H1 (cell line): ENCODE data around the gene NFIC. TPM values are rescaled to one million over a fixed set of nuclear protein-coding genes. Genes with fewer than 3 reads are reported as not detected.

Experiments used
- GTF2F1 ChIP-seq: IDR thresholded peaks from 2 replicates; pipeline ENCODE4 v1.6.1; 2012; ENCODE audit warnings: low read depth, low read length, improper control_type of control experiment, borderline replicate concordance
- NANOG ChIP-seq: IDR thresholded peaks from 2 replicates; pipeline ENCODE4 v1.6.1; 2011; ENCODE audit warnings: low read length, low read depth, mild to moderate bottlenecking, inconsistent platforms; ENCODE audit not compliant: insufficient read depth, poor library complexity, severe bottlenecking
- RAD21 ChIP-seq, 2 experiments: IDR thresholded peaks in 1 of 2; conservative IDR thresholded peaks in 1 of 2; 2 replicates each; pipeline ENCODE4 v1.6.1; 2011; ENCODE audit warnings: low read depth in 2 of 2, low read length in 2 of 2, improper control_type of control experiment in 1 of 2, inconsistent platforms in 1 of 2, mild to moderate bottlenecking in 1 of 2, moderate library complexity in 1 of 2
- RXRA ChIP-seq: IDR thresholded peaks from 2 replicates; pipeline ENCODE4 v1.6.1; 2011; ENCODE audit warnings: low read depth, mild to moderate bottlenecking, low read length, moderate library complexity; ENCODE audit not compliant: insufficient read depth
- TEAD4 ChIP-seq: IDR thresholded peaks from 2 replicates; pipeline ENCODE4 v1.6.1; 2012; ENCODE audit warnings: low read depth, low read length, inconsistent platforms, mixed read lengths
- polyA plus RNA-seq, 7 experiments: library from polyadenylated mRNA; depleted of rRNA in 3 of 7; stranded (reverse) in 5 of 7; unstranded in 2 of 7; fragments of >200 nt in 5 of 7; fragments of 200-250 nt in 2 of 7; gene quantifications; 1 replicate in 5 of 7; 2 replicates in 1 of 7; 4 replicates in 1 of 7; pipeline versions ENCODE4 v1.2.1 to v1.2.3, GENCODE V29; 2011 to 2013; ENCODE audit warnings: missing spikeins in 2 of 7, mixed read lengths in 2 of 7
- total RNA-seq: library from RNA; stranded (reverse); fragmentation: NEBNext Ultra II Directional; extraction: Animal tissue kit (Norgen Biotek cat#: 25700); gene quantifications from 2 replicates; pipeline ENCODE4 v1.2.1, GENCODE V29; 2021
- TF ChIP-seq, protein P1 (sequence below): fragments of 300-600 bp; sonication (generic); IDR thresholded peaks from 2 replicates; pipeline ENCODE4 v1.7.1; 2012; ENCODE audit warnings: low read length, moderate library complexity, mild to moderate bottlenecking, inconsistent platforms; ENCODE audit not compliant: insufficient replicate concordance

The NFIC gene
- total and polyA plus RNA-seq, 2 of the 8 experiments (the other 6 are each of a cell fraction or from before 2014, with no cell fraction given): 0.56 to 3.2 TPM

DNA sequence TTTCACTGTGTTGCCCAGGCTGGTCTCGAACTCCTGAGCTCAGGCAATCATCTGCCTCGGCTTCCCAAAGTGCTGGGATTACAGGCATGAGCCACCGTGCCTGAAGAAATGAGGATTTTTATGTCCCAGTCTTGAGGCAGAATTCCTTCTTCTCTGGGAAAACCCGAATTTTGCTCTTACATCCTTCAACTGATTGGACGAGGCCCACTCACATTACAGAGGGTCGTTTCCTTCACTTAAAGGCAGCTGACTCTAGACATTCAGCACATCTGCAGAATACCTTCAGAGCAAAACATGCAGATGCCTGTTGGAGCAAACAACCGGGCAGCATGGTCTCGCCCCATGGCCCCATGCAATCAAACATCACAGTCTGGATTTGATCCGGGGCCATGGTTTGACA is 36.3 kb upstream of the NFIC start (continued):
- TF ChIP-seq, protein P1, sequence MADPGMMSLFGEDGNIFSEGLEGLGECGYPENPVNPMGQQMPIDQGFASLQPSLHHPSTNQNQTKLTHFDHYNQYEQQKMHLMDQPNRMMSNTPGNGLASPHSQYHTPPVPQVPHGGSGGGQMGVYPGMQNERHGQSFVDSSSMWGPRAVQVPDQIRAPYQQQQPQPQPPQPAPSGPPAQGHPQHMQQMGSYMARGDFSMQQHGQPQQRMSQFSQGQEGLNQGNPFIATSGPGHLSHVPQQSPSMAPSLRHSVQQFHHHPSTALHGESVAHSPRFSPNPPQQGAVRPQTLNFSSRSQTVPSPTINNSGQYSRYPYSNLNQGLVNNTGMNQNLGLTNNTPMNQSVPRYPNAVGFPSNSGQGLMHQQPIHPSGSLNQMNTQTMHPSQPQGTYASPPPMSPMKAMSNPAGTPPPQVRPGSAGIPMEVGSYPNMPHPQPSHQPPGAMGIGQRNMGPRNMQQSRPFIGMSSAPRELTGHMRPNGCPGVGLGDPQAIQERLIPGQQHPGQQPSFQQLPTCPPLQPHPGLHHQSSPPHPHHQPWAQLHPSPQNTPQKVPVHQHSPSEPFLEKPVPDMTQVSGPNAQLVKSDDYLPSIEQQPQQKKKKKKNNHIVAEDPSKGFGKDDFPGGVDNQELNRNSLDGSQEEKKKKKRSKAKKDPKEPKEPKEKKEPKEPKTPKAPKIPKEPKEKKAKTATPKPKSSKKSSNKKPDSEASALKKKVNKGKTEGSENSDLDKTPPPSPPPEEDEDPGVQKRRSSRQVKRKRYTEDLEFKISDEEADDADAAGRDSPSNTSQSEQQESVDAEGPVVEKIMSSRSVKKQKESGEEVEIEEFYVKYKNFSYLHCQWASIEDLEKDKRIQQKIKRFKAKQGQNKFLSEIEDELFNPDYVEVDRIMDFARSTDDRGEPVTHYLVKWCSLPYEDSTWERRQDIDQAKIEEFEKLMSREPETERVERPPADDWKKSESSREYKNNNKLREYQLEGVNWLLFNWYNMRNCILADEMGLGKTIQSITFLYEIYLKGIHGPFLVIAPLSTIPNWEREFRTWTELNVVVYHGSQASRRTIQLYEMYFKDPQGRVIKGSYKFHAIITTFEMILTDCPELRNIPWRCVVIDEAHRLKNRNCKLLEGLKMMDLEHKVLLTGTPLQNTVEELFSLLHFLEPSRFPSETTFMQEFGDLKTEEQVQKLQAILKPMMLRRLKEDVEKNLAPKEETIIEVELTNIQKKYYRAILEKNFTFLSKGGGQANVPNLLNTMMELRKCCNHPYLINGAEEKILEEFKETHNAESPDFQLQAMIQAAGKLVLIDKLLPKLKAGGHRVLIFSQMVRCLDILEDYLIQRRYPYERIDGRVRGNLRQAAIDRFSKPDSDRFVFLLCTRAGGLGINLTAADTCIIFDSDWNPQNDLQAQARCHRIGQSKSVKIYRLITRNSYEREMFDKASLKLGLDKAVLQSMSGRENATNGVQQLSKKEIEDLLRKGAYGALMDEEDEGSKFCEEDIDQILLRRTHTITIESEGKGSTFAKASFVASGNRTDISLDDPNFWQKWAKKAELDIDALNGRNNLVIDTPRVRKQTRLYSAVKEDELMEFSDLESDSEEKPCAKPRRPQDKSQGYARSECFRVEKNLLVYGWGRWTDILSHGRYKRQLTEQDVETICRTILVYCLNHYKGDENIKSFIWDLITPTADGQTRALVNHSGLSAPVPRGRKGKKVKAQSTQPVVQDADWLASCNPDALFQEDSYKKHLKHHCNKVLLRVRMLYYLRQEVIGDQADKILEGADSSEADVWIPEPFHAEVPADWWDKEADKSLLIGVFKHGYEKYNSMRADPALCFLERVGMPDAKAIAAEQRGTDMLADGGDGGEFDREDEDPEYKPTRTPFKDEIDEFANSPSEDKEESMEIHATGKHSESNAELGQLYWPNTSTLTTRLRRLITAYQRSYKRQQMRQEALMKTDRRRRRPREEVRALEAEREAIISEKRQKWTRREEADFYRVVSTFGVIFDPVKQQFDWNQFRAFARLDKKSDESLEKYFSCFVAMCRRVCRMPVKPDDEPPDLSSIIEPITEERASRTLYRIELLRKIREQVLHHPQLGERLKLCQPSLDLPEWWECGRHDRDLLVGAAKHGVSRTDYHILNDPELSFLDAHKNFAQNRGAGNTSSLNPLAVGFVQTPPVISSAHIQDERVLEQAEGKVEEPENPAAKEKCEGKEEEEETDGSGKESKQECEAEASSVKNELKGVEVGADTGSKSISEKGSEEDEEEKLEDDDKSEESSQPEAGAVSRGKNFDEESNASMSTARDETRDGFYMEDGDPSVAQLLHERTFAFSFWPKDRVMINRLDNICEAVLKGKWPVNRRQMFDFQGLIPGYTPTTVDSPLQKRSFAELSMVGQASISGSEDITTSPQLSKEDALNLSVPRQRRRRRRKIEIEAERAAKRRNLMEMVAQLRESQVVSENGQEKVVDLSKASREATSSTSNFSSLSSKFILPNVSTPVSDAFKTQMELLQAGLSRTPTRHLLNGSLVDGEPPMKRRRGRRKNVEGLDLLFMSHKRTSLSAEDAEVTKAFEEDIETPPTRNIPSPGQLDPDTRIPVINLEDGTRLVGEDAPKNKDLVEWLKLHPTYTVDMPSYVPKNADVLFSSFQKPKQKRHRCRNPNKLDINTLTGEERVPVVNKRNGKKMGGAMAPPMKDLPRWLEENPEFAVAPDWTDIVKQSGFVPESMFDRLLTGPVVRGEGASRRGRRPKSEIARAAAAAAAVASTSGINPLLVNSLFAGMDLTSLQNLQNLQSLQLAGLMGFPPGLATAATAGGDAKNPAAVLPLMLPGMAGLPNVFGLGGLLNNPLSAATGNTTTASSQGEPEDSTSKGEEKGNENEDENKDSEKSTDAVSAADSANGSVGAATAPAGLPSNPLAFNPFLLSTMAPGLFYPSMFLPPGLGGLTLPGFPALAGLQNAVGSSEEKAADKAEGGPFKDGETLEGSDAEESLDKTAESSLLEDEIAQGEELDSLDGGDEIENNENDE: no peak
- no peak for TF ChIP-seq TEAD4
- no peak for TF ChIP-seq RXRA
- TF ChIP-seq NANOG: no peak
- no peak for TF ChIP-seq RAD21 (IDR thresholded peaks at IDR 0.05 in 1 of 2, conservative IDR thresholded peaks at IDR 0.05 in 1 of 2; ENCODE audit: low read depth in 2 of 2, low read length in 2 of 2)
- TF ChIP-seq GTF2F1: no peak
